ENCODE data around the gene INTS6L. TPM values are rescaled to one million over a fixed set of nuclear protein-coding genes. Genes with fewer than 3 reads are reported as not detected.

Gene INTS6L
- total RNA-seq, 2 donors from 2014 or later, result 20.5 to 20.9 TPM

- peak in 1 of 2 donors; percentile 32 for ATAC-seq
- no peaks in the 10 kb centered on the region for H3K4me1 Mint-ChIP-seq (ENCODE audit: low read depth in 2 of 2)
- no peaks in the 10 kb centered on the region for H3K36me3 Mint-ChIP-seq
Observed at GRCh38 chrX:135512508-135513129, 7.8 kb upstream of the INTS6L start.

GRCh38 chrX:135513130-135513515 lies 7.3 kb upstream of the INTS6L start:
- H3K36me3 Mint-ChIP-seq, result no peaks in the 10 kb centered on the region
- no peaks in the 10 kb centered on the region for H3K4me1 Mint-ChIP-seq (ENCODE audit: low read depth in 2 of 2)
- H3K4me3 Mint-ChIP-seq, result no peak overlapping the region
- no peak overlapping the region for H3K27ac Mint-ChIP-seq
- ATAC-seq (no peak), DNase-seq (ENCODE audit: low spot score) (no peak)
- no peaks in the 10 kb centered on the region for H3K9me3 Mint-ChIP-seq
- H3K27me3 Mint-ChIP-seq, result peaks cover 0 to 18% of the 10 kb centered on the region in 2 donors

More at GRCh38 chrX:135512508-135513129, 7.8 kb upstream of the INTS6L start:
- Mint-ChIP-seq H3K9me3 (no peaks in the 10 kb centered on the region), H3K27ac (no peak overlapping the region), H3K27me3 (peaks cover 0 to 16% of the 10 kb centered on the region in 2 donors), H3K4me3 (no peak overlapping the region)
- DNase-seq (ENCODE audit: low spot score), result no peak

GRCh38 chrX:135516376-135516775 lies 4.1 kb upstream of the INTS6L start:
- Mint-ChIP-seq H3K4me1 (ENCODE audit: low read depth in 2 of 2) (peaks cover 7% of the 10 kb centered on the region in 2 donors), H3K4me3 (no peak overlapping the region), H3K27ac (no peak overlapping the region), H3K36me3 (no peaks in the 10 kb centered on the region), H3K9me3 (no peaks in the 10 kb centered on the region), H3K27me3 (peaks cover 0 to 20% of the 10 kb centered on the region in 2 donors)
- DNase-seq (ENCODE audit: low spot score) (no peak), ATAC-seq (no peak)

- no peaks in the 10 kb centered on the region for H3K9me3 Mint-ChIP-seq
- H3K4me1 Mint-ChIP-seq (ENCODE audit: low read depth in 2 of 2), result peaks cover 15 to 18% of the 10 kb centered on the region in 2 donors
- DNase-seq (ENCODE audit: low spot score) (no peak), ATAC-seq (no peak)
- no peak overlapping the region for H3K4me3 Mint-ChIP-seq
- peaks cover 0 to 20% of the 10 kb centered on the region in 2 donors for H3K27me3 Mint-ChIP-seq
- H3K27ac Mint-ChIP-seq, result no peak overlapping the region
- no peaks in the 10 kb centered on the region for H3K36me3 Mint-ChIP-seq
Observed at GRCh38 chrX:135518161-135518560, 2.3 kb upstream of the INTS6L start.

GRCh38 chrX:135520022-135520552 lies 373 bp upstream of the INTS6L start:
- no peaks in the 10 kb centered on the region for H3K36me3 Mint-ChIP-seq
- ATAC-seq (no peak), DNase-seq (ENCODE audit: low spot score) (no peak)
- H3K27ac Mint-ChIP-seq, result peak overlapping the region; percentile 87 to 93
- H3K27me3 Mint-ChIP-seq, result peaks cover 0 to 12% of the 10 kb centered on the region in 2 donors
- peak overlapping the region; percentile 92 for H3K4me3 Mint-ChIP-seq
- H3K9me3 Mint-ChIP-seq, result no peaks in the 10 kb centered on the region
- peaks cover 15 to 25% of the 10 kb centered on the region in 2 donors for H3K4me1 Mint-ChIP-seq (ENCODE audit: low read depth in 2 of 2)

DNA sequence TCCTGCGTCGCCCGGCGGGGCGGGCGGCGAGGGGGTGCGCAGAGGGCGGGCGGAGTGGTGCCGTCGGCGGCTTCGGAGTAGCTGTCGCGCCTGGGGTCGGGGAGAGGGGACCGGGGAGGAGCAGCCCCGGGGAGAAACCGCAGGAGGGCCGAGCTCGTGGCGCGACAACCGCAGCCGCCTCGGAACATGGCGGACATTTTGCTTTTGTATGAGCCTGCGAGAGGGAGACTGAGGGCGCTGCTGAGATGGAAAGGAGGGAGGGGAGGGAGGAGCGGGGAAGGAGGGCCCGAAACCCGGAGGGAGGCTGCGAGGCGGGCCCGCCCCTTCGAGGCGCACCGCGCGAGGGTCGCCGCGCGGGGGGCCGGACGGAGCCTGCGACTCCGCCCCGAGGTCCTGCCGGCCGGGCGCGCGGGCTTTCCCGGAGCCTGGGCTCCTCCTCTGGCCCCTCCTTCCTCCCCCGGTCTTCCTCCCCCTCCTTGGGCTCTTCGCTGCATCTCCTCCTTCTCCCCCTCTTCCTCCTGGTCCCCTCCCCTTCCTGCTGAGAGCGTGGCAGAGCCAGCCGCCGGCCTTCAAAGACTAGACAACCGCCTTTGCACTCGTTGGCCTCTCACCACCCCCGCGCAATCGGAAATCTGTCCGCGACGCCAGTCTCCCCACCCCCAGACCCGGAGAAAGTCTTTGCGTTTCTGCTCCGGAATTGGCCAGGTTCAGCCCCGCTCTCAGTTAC lies 1.1 kb downstream of the INTS6L start:
- Mint-ChIP-seq H3K36me3 (peaks cover 6% of the 10 kb centered on the region), H3K4me1 (ENCODE audit: low read depth in 2 of 2) (peaks cover 19 to 33% of the 10 kb centered on the region in 2 donors), H3K4me3 (peak overlapping the region; percentile 89), H3K27me3 (peaks cover 0 to 10% of the 10 kb centered on the region in 2 donors), H3K9me3 (no peaks in the 10 kb centered on the region), H3K27ac (peak overlapping the region; percentile 87)
- ATAC-seq, result peak; percentile 89
- DNase-seq (ENCODE audit: low spot score), result peak; percentile 93

- Mint-ChIP-seq H3K4me1 (ENCODE audit: low read depth in 2 of 2) (peaks cover 21 to 35% of the 10 kb centered on the region in 2 donors), H3K9me3 (no peaks in the 10 kb centered on the region), H3K4me3 (peak overlapping the region; percentile 89), H3K27me3 (peaks cover 0 to 10% of the 10 kb centered on the region in 2 donors), H3K27ac (peak overlapping the region; percentile 87), H3K36me3 (peaks cover 7% of the 10 kb centered on the region)
- ATAC-seq (no peak), DNase-seq (ENCODE audit: low spot score) (no peak)
Observed at GRCh38 chrX:135522132-135522530, 1.7 kb downstream of the INTS6L start.

DNA sequence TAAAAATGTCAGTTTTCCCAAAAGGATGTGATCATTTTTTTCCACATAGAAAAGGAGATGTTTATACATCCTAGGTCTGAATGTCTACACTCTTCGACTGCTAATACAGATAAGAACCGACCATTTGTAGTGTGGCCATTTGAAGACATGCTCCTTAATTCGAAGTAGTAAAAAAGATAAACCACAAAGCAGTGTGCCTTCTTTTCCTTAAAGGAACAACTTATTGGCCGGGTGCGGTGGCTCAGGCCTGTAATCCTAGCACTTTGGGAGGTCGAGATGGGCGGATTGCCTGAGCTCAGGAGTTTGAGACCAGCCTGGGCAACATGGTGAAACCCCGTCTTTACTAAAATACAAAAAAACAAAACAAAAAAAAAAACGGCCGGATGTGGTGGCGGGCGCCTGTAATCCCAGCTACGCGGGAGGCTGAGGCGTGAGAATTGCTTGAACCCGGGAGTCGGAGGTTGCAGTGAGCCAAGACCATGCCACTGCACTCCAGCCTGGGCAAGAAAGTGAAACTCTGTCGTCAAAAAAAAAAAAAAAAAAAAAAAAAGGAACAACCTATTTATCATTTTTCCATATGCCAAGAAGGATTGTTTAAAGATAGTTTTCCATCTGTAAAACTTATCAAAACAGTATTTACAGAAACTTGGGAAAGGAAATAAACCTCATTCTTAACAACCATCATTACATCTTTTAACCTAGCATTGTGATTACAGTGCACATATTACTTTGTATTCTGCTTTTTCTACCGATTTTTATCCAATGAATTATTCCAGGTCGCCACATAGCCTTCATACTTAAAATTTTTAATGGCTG lies 2.6 kb downstream of the INTS6L start:
- Mint-ChIP-seq H3K27ac (peak overlapping the region; percentile 87), H3K9me3 (no peaks in the 10 kb centered on the region), H3K27me3 (peaks cover 0 to 8% of the 10 kb centered on the region in 2 donors), H3K4me1 (ENCODE audit: low read depth in 2 of 2) (peaks cover 23 to 41% of the 10 kb centered on the region in 2 donors), H3K4me3 (peak overlapping the region; percentile 89), H3K36me3 (peaks cover 7% of the 10 kb centered on the region)
- DNase-seq (ENCODE audit: low spot score) (no peak), ATAC-seq (no peak)

DNA sequence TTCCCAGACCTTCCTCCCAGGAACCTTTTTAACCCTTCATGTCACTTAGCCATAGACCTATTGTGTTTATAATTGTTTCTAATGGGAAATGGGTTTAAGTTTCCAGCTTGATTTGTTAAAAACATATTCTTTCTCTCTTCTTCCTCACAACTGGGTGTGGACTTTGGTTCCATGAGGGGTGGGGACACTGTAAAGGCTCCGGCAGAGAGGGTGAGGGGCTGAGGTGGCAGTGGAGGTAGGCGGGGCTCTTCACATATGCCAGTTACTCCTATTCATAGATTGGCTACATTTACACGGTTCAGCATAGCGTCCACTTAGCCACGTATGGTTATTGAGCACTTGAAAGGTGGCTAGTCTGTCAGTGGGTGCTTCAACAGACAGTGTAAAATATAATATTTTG lies 7.8 kb downstream of the INTS6L start:
- no peak for ATAC-seq
- Mint-ChIP-seq H3K27me3 (peaks cover 0 to 10% of the 10 kb centered on the region in 2 donors), H3K27ac (no peak overlapping the region), H3K4me1 (ENCODE audit: low read depth in 2 of 2) (peaks cover 14 to 33% of the 10 kb centered on the region in 2 donors), H3K9me3 (no peaks in the 10 kb centered on the region), H3K36me3 (peaks cover 13% of the 10 kb centered on the region), H3K4me3 (no peak overlapping the region)
- DNase-seq (ENCODE audit: low spot score), result no peak

- no peak overlapping the region for H3K4me3 Mint-ChIP-seq
- no peaks in the 10 kb centered on the region for H3K9me3 Mint-ChIP-seq
- no peak for DNase-seq (ENCODE audit: low spot score)
- no peak overlapping the region for H3K27ac Mint-ChIP-seq
- H3K4me1 Mint-ChIP-seq (ENCODE audit: low read depth in 2 of 2), result peaks cover 14 to 33% of the 10 kb centered on the region in 2 donors
- peaks cover 0 to 10% of the 10 kb centered on the region in 2 donors for H3K27me3 Mint-ChIP-seq
- ATAC-seq, result no peak
- peaks cover 13% of the 10 kb centered on the region for H3K36me3 Mint-ChIP-seq
Observed at GRCh38 chrX:135528756-135529155, 8.3 kb downstream of the INTS6L start.

DNA sequence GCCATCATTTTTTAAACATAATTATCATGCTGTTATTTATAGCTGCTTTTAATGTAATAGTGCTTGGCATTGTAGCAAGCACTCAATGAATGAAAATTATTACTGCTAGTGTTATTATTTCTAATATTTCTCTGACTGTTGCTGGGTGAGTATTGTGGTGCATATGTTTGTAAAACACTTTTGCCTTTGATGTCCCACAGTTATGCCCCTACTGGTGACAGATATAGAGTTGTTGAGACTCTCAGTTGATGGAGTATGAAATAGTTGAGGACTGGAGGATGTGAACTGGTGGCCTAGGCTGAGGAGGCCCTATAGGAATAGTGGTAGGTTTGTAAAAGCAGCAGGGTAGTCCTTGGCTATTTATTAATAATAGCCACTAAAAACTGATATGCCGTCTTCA lies 9.6 kb downstream of the INTS6L start:
- DNase-seq (ENCODE audit: low spot score) (no peak), ATAC-seq (no peak)
- H3K36me3 Mint-ChIP-seq, result peaks cover 13% of the 10 kb centered on the region
- H3K4me1 Mint-ChIP-seq (ENCODE audit: low read depth in 2 of 2), result peaks cover 14 to 30% of the 10 kb centered on the region in 2 donors
- H3K27me3 Mint-ChIP-seq, result peaks cover 0 to 13% of the 10 kb centered on the region in 2 donors
- no peak overlapping the region for H3K4me3 Mint-ChIP-seq
- H3K9me3 Mint-ChIP-seq, result no peaks in the 10 kb centered on the region
- no peak overlapping the region for H3K27ac Mint-ChIP-seq

GRCh38 chrX:135531813-135532212 lies 11.4 kb downstream of the INTS6L start:
- H3K27ac Mint-ChIP-seq, result no peak overlapping the region
- H3K4me1 Mint-ChIP-seq (ENCODE audit: low read depth in 2 of 2), result peaks cover 12 to 28% of the 10 kb centered on the region in 2 donors
- H3K36me3 Mint-ChIP-seq, result peaks cover 6% of the 10 kb centered on the region
- DNase-seq (ENCODE audit: low spot score) (no peak), ATAC-seq (no peak)
- no peak overlapping the region for H3K4me3 Mint-ChIP-seq
- no peaks in the 10 kb centered on the region for H3K9me3 Mint-ChIP-seq
- H3K27me3 Mint-ChIP-seq, result peaks cover 0 to 9% of the 10 kb centered on the region in 2 donors

DNA sequence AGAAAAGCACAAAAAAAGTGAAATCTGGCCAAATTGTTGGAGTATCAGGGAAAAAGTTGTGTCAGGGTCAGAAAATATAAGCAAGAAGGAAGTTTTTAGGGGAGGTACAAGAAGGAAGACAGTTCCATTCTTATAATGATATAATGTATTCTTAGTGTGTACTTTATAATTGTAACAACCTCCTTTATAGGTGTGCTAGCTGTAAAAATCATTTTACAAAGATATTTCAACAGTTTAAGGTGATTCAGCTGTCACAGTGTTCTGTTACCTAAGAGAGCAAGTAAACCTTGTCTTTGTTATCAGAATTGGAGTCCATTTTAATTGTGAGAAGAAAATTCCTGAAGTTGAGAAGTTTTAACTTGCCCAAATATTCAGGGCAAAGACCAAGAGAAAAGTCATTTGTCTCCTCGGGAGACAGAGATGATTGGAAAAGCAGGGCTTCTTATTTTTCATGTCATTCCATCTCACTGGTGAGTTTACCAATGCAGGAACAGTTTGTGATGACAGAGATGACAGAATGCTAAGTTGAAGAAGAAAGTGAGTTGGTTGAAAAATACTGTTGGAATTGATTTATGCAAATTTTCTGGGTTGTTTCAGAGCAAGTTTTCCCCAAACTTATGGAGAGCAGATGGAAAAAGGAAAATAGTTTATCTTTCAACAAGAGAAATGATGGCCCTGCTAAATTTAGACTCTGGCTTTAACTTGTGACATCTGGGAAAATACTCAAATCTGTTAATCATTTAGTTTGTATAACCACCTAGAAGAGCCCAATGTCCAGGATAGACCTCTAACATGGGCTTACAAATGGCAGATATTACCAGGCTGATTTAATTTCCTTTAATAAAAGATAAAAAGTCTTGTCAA lies 14.8 kb downstream of the INTS6L start:
- Mint-ChIP-seq H3K27me3 (peaks cover 0 to 9% of the 10 kb centered on the region in 2 donors), H3K36me3 (peaks cover 6% of the 10 kb centered on the region), H3K4me3 (no peak overlapping the region), H3K4me1 (ENCODE audit: low read depth in 2 of 2) (peaks cover 16 to 29% of the 10 kb centered on the region in 2 donors), H3K9me3 (no peaks in the 10 kb centered on the region), H3K27ac (no peak overlapping the region)
- ATAC-seq (no peak), DNase-seq (ENCODE audit: low spot score) (no peak)
